Activated naive CD8-positive, alpha-beta T cell treated with anti-CD3 and anti-CD28 coated beads, Interleukin-2, amount 10 ng/mL, durations not matched to agents 7 days and 5 days (primary cell): ENCODE measurements around the gene HORMAD2. TPM values are rescaled to one million over a fixed set of nuclear protein-coding genes. Genes with fewer than 3 reads are reported as not detected.
"Not testable (repeated sequence)": the region's sequence is repeated elsewhere in the genome, so short reads cannot be mapped to it uniquely, and the experiment has no call there.

ENCODE experiments used
- ATAC-seq: fragments of 150-1000 bp; cut with Tn5 transposase; one replicate; pipeline ENCODE4 v1.10.0; 2021; ENCODE audit warnings: low read depth, moderate library complexity
- POLR2A ChIA-PET: fragments of 350-600 bp; sonication (Branson Sonifier 250); formaldehyde crosslinking; loops from one replicate; lab custom pipeline; 2021; ENCODE audit warnings: antibody characterized with exemption; lab: Charles Lee
- DNase-seq: peaks from one replicate; pipeline ENCODE4 v3.0.0; 2021
- H3K27ac Mint-ChIP-seq: one replicate; pipeline ENCODE4 v1.8.0; 2022; ENCODE audit warnings: mild to moderate bottlenecking, mixed read lengths
- H3K27me3 Mint-ChIP-seq: one replicate; pipeline ENCODE4 v1.8.0; 2022; ENCODE audit warnings: mild to moderate bottlenecking, moderate library complexity, mixed read lengths
- H3K36me3 Mint-ChIP-seq: one replicate; pipeline ENCODE4 v1.8.0; 2021; ENCODE audit warnings: mild to moderate bottlenecking, mixed read lengths
- H3K4me1 Mint-ChIP-seq: one replicate; pipeline ENCODE4 v1.8.0; 2021; ENCODE audit warnings: mixed read lengths
- H3K4me3 Mint-ChIP-seq: one replicate; pipeline ENCODE4 v1.8.0; 2022; ENCODE audit warnings: mild to moderate bottlenecking, moderate library complexity, mixed read lengths
- H3K9me3 Mint-ChIP-seq: one replicate; pipeline ENCODE4 v1.8.0; 2021; ENCODE audit warnings: mixed read lengths
- total RNA-seq, 2 experiments: library from RNA; stranded (reverse); gene quantifications; one replicate each; pipeline ENCODE4 v1.2.3, GENCODE V29; 2021

Gene HORMAD2
- total RNA-seq, 2 experiments from 2014 or later = 0.14 TPM; not detected in 1

DNA sequence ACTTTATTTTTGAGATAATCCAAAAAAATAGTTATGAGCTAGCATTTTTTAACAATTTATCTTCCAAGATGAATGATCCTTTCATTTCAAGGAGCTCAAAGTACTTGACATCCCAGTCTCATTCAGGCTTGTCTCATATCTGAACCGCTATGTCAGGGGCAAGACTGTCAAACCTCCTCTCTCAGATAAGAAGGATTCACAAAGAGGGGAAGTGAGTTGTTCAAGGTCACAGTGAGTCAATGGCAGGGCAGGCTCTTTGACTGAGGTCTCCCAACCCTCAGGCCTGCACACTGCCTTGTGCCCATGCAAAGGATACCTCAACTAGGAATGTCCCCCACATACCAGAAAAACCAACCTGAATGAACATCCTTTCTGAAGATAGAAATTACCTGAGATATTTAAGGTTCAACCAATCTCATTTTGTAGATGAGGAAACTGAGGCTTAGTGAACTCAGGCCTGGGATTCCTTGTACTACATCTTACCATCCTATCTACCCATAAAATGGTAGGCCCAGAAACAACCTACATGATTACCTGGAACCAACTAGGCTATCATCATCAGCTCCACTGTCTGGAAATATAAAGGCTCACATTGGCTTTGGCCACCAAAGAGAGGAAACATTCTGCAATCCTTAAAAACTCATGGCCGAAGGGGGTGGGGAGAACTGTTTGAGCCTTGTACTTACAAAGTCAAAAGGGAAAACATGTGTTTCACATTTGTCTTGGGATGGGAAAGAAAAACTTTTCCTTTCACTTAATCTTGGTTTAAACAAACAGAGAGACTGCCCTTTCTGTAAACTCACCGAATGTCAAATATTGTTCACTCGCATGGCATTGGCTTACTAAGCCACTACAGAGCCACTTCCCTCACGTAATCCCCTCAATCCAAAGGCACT, 115.2 kb downstream of the HORMAD2 start:
- Mint-ChIP-seq H3K36me3 (peaks cover 19% of the 10 kb centered on the region), H3K4me3 (peak overlapping the region; percentile 61), H3K9me3 (peaks cover 1% of the 10 kb centered on the region), H3K4me1 (peaks cover 77% of the 10 kb centered on the region), H3K27ac (peak overlapping the region; percentile 94), H3K27me3 (no peaks in the 10 kb centered on the region)
- DNase-seq (no peak), ATAC-seq (no peak)
- POLR2A ChIA-PET = interaction anchor here (0.6 to 3.7 kb wide), 12 partner anchors 8 to 66 kb away, joined by 3 to 28 read pairs (median 6); partner anchors contain the start of gene LIF

- Mint-ChIP-seq H3K36me3 (peaks cover 21% of the 10 kb centered on the region), H3K27me3 (no peaks in the 10 kb centered on the region), H3K4me3 (peak overlapping the region; percentile 61), H3K9me3 (peaks cover 3% of the 10 kb centered on the region), H3K27ac (peak overlapping the region; percentile 94), H3K4me1 (peaks cover 69% of the 10 kb centered on the region)
- ATAC-seq (peak; percentile 75), DNase-seq (no peak)
- POLR2A ChIA-PET = interaction anchor here (0.5 to 3.7 kb wide), 14 partner anchors 8 to 65 kb away, joined by 3 to 28 read pairs (median 5); partner anchors contain the start of gene LIF
Observed at GRCh38 chr22:30196141-30196879, 116.0 kb downstream of the HORMAD2 start.

DNA sequence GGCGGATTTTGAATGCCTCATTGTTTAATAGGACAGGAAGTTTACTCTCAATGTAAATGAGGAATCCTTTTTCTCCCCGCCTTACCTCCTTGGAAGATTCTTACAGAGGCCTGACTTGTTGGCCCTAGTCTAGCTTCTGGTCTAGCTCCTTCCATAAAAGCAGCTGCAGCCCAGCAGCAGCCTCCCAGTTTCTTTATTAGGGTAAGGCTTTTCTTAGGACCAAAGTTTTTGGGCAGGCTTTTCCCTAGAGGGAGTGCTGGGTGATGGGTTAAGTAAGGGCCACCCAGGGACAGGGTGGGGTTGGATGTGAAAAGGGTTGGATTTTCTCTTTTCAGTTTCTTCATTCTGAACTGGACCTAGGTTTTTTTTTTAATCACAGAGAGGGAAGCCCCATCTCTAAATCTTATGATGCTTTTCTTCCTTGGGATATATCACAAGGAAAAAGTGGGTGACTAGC, 116.6 kb downstream of the HORMAD2 start:
- POLR2A ChIA-PET = interaction anchor here (1.1 to 3.7 kb wide), 11 partner anchors 9 to 64 kb away, joined by 3 to 28 read pairs (median 8); no protein-coding TSS in a partner anchor
- Mint-ChIP-seq H3K27me3 (no peaks in the 10 kb centered on the region), H3K4me1 (peaks cover 65% of the 10 kb centered on the region), H3K4me3 (peak overlapping the region; percentile 61), H3K27ac (peak overlapping the region; percentile 94), H3K9me3 (peaks cover 6% of the 10 kb centered on the region), H3K36me3 (peaks cover 25% of the 10 kb centered on the region)
- DNase-seq (no peak), ATAC-seq (no peak)

DNA sequence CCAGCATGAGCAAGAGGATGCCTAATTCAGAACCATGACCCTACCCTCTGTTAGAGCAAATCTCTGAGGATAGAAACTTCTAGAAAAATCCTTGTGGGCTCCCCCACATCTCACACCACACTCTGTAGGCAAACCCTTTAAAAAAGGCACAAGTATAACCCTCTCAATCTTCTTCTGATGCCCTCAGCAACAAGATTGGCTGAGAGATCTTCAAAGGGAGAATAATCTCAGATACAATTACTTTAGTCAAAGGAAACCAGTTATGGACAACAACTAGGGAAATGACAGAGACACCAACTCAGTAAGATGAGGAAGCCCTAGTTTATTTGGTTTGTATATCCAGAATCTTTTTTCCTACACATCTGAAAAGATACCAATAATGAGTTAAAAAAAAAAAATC, 117.1 kb downstream of the HORMAD2 start:
- peaks cover 60% of the 10 kb centered on the region for H3K4me1 Mint-ChIP-seq
- DNase-seq (no peak), ATAC-seq (peak; percentile 8)
- H3K27me3 Mint-ChIP-seq = no peaks in the 10 kb centered on the region
- H3K4me3 Mint-ChIP-seq = peak overlapping the region; percentile 61
- peak overlapping the region; percentile 94 for H3K27ac Mint-ChIP-seq
- peaks cover 26% of the 10 kb centered on the region for H3K36me3 Mint-ChIP-seq
- POLR2A ChIA-PET = interaction anchor here (1.5 to 3.7 kb wide), 5 partner anchors 9 to 45 kb away, joined by 4 to 28 read pairs (median 8); no protein-coding TSS in a partner anchor
- H3K9me3 Mint-ChIP-seq = peaks cover 6% of the 10 kb centered on the region

DNA sequence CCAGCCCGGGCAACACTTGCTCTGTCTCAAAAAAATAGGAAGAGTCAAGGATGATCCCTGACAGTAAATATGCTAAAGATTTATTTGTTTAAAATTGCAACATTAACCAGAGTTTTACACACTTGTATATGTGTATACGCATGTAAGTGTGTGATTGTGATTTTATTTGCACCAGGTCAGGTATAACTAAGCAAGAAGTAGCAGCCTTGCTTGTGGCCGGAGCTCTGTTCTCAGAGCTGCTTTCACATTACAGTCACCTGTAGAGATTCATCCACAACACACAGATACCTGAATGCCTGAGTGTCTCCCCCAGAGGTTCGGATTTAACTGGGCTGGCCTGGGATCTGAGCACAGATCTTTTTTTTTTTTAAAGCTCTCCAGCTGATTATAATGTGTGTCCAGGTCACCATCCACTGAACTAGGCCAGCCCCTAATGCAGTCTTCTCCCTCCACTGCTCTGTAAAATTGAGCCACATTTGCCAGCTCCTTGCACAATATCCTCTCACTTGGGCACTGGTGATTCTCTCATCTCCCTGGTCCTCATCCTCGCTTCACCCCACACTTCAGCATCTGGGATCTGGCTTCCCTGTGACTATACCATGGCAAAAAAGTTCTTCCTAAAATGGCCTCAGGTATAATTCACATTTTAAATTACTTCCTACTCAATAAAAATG, 118.0 kb downstream of the HORMAD2 start:
- no peaks in the 10 kb centered on the region for H3K27me3 Mint-ChIP-seq
- H3K9me3 Mint-ChIP-seq = peaks cover 6% of the 10 kb centered on the region
- peaks cover 25% of the 10 kb centered on the region for H3K36me3 Mint-ChIP-seq
- POLR2A ChIA-PET = interaction anchor here (0.8 to 3.7 kb wide), 6 partner anchors 11 to 44 kb away, joined by 4 to 28 read pairs (median 6); no protein-coding TSS in a partner anchor
- H3K4me1 Mint-ChIP-seq = peaks cover 52% of the 10 kb centered on the region
- DNase-seq (no peak), ATAC-seq (no peak)
- H3K27ac Mint-ChIP-seq = peak overlapping the region; percentile 69
- H3K4me3 Mint-ChIP-seq = peak overlapping the region; percentile 25

GRCh38 chr22:30198921-30199320, 118.7 kb downstream of the HORMAD2 start:
- H3K36me3 Mint-ChIP-seq = peaks cover 24% of the 10 kb centered on the region

DNA sequence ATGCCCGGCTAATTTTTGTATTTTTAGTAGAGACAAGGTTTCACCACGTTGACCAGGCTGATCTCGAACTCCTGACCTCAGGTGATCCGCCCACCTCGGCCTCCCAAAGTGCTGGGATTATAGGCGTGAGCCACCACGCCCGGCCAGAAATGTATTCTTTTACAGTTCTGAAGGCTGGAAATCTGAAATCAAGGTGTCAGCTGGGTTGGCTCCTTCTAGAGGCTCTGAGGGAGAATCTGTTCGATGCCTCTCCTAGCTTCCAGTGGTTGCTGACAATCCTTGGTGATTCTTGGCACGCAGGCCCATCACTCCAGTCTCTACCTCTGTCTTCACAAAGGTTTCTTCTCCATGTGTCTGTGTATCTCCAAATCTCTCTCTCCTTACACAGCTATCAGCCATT, 120.6 kb downstream of the HORMAD2 start:
- H3K27me3 Mint-ChIP-seq, DNase-seq, H3K4me3 Mint-ChIP-seq, H3K27ac Mint-ChIP-seq, ATAC-seq, H3K9me3 Mint-ChIP-seq: not testable (repeated sequence)
- POLR2A ChIA-PET = interaction anchor here (0.7 to 1.0 kb wide), 3 partner anchors 10 to 17 kb away, joined by 3 to 5 read pairs (median 4); no protein-coding TSS in a partner anchor
- Mint-ChIP-seq H3K4me1 (peaks cover 43% of the 10 kb centered on the region), H3K36me3 (peaks cover 12% of the 10 kb centered on the region)

More at GRCh38 chr22:30198921-30199320, 118.7 kb downstream of the HORMAD2 start:
- H3K9me3 Mint-ChIP-seq = peaks cover 6% of the 10 kb centered on the region
- ATAC-seq (no peak), DNase-seq (no peak)
- H3K27me3 Mint-ChIP-seq = no peaks in the 10 kb centered on the region
- no peak overlapping the region for H3K4me3 Mint-ChIP-seq
- POLR2A ChIA-PET = interaction anchor here (0.8 to 3.3 kb wide), 5 partner anchors 10 to 43 kb away, joined by 4 to 28 read pairs (median 5); no protein-coding TSS in a partner anchor
- H3K27ac Mint-ChIP-seq = no peak overlapping the region
- H3K4me1 Mint-ChIP-seq = peaks cover 53% of the 10 kb centered on the region

DNA sequence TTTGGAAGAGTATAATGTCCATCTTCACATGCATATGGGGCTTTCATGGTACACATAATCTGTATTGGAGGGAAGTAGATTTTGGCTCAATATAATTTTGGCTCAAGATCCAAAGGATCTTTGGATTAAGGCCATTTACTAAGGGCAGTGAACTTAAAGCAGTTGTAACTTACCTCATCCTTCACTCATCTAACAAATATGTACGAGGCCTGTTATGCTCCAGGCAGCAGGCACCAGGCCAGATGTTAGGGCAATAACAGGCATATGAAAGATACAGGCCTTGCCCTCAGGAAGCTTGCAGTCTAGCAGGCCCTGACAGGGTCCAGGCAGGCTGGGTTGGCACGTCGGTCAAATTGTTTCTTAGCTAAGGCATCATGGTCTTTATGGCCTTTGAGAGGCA, 121.7 kb downstream of the HORMAD2 start:
- ATAC-seq (no peak), DNase-seq (no peak)
- peaks cover 12% of the 10 kb centered on the region for H3K36me3 Mint-ChIP-seq
- H3K4me3 Mint-ChIP-seq = no peak overlapping the region
- POLR2A ChIA-PET = interaction anchor here (0.5 to 0.8 kb wide), 2 partner anchors 16 to 18 kb away, joined by 3 to 4 read pairs; no protein-coding TSS in a partner anchor
- H3K4me1 Mint-ChIP-seq = peaks cover 40% of the 10 kb centered on the region
- no peaks in the 10 kb centered on the region for H3K27me3 Mint-ChIP-seq
- H3K27ac Mint-ChIP-seq = no peak overlapping the region
- H3K9me3 Mint-ChIP-seq = peaks cover 6% of the 10 kb centered on the region

DNA sequence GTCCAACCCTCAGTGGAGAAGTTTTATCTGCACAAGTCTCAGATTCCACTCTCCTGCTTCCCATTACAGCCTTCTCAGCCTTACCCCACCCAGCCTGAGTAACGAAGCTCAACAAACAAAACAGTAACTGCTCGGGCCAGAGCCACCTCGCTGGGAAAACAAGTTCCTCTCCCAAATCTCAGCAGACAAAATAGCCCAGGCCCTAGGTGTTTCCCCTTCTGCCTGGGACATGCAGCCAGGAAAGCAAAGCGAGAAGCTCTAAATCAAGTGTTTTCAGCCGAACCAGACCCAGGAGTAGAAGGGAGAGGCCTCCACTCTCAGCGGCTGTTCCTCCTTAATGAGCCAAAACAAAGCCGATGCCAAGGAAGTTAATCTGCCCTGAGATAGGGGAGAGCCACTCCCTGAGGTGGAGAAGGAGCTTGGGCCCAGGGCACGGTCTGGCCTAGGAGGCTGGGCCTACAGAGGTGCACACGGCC, 122.3 kb downstream of the HORMAD2 start:
- Mint-ChIP-seq H3K4me3 (no peak overlapping the region), H3K9me3 (peaks cover 6% of the 10 kb centered on the region), H3K36me3 (peaks cover 12% of the 10 kb centered on the region), H3K27me3 (no peaks in the 10 kb centered on the region), H3K27ac (peak overlapping the region; percentile 21), H3K4me1 (peaks cover 38% of the 10 kb centered on the region)
- ATAC-seq (no peak), DNase-seq (no peak)
- POLR2A ChIA-PET = interaction anchor here (0.8 kb wide), 1 partner anchor 15 kb away, joined by 3 read pairs; no protein-coding TSS in a partner anchor

DNA sequence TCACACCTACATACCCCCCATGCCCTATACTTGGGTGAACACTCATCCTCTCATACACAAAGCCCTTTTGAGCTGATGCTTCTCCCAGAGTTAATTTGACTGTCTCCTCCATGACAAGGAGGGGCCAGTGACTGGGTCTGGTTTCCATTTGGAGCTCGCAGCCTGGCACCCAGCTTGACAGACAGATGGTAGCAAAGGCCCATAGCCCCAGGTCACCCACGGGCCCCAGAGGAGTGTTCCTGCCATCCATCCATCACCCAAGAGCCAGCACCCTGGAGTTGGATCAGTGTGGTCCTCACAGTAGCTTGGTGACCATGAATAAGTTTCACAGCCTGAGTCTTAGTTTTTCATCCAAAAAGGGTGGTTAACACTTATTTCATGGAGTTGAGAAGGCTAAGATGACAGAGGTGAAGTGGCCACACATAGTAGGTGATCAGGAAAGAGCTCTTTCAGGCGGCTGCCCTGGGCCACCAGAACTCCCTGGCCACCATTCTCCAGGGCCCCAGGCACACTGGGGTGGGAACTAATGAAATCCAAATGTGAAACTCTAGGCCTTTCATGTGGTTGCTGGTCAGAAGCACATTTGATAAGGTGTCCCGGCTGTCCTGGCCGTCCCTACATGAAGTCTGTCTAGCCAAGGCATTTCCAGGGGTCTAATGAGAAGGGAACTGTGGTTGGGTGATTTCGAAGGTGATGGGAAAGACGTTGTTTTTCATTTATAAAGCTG, 123.9 kb downstream of the HORMAD2 start:
- Mint-ChIP-seq H3K9me3 (peaks cover 5% of the 10 kb centered on the region), H3K27ac (peak overlapping the region; percentile 21), H3K36me3 (peaks cover 12% of the 10 kb centered on the region), H3K27me3 (no peaks in the 10 kb centered on the region), H3K4me3 (no peak overlapping the region), H3K4me1 (peaks cover 40% of the 10 kb centered on the region)
- no peak for DNase-seq
- POLR2A ChIA-PET = interaction anchor here (2.1 kb wide), 1 partner anchor 13 kb away, joined by 6 read pairs; no protein-coding TSS in a partner anchor
- ATAC-seq = no peak

DNA sequence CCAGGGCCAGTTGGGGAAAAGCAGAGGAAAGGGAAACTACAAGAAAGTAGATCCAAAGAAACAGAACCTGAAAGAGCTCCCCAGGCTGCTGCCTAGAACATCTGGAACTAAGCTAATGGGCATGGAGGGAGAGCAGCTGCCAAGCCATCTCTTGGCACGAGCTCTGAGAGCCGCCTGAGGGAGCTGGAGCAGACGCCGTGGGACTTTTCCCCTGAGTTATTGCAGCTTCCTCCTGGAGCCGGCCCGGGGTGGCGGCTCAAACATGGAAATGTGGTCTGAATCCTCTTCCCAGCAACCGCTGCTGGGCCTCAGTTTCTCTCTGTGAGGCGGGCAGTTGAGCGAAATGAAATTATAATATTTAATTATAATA, 124.5 kb downstream of the HORMAD2 start:
- DNase-seq (peak; percentile 11), ATAC-seq (no peak)
- no peaks in the 10 kb centered on the region for H3K27me3 Mint-ChIP-seq
- peaks cover 41% of the 10 kb centered on the region for H3K4me1 Mint-ChIP-seq
- H3K9me3 Mint-ChIP-seq = peaks cover 5% of the 10 kb centered on the region
- peak overlapping the region; percentile 21 for H3K27ac Mint-ChIP-seq
- POLR2A ChIA-PET = interaction anchor here (2.1 kb wide), 1 partner anchor 14 kb away, joined by 6 read pairs; no protein-coding TSS in a partner anchor
- H3K4me3 Mint-ChIP-seq = no peak overlapping the region
- peaks cover 12% of the 10 kb centered on the region for H3K36me3 Mint-ChIP-seq
